SK-N-SH treated with all-trans-retinoic acid at 6 μM for 48 hours (cell line): Measurements from ENCODE around the gene EPS8.

ENCODE experiments used
- ATAC-seq: fragments of 200-7000 bp; cut with Tn5 transposase; 3 replicates; pipeline ENCODE4 v1.9.1; 2020; ENCODE audit warnings: mild to moderate bottlenecking, moderate library complexity
- ARNTL ChIP-seq: fragments of 450-650 bp; formaldehyde crosslinking; IDR thresholded peaks from 2 replicates; pipeline ENCODE4 v1.5.0; 2020; ENCODE audit warnings: low read depth, mild to moderate bottlenecking, moderate library complexity, borderline replicate concordance
- BACH2 ChIP-seq: fragments of 250-450 bp; sonication (Bioruptor Pico); IDR thresholded peaks from 2 replicates; pipeline ENCODE4 v1.9.0; 2021; ENCODE audit warnings: mild to moderate bottlenecking, borderline replicate concordance
- CSDC2 ChIP-seq: fragments of 250-450 bp; sonication (Bioruptor Pico); IDR thresholded peaks from 2 replicates; pipeline ENCODE4 v1.5.0; 2020; ENCODE audit warnings: mild to moderate bottlenecking, moderate library complexity
- CSRNP3 ChIP-seq: fragments of 250-450 bp; sonication (Bioruptor Pico); IDR thresholded peaks from 2 replicates; pipeline ENCODE4 v1.5.1; 2021; ENCODE audit warnings: mild to moderate bottlenecking, moderate library complexity
- GLIS3 ChIP-seq: fragments of 250-450 bp; sonication (Bioruptor Pico); IDR thresholded peaks from 2 replicates; pipeline ENCODE4 v1.5.0; 2020; ENCODE audit warnings: mild to moderate bottlenecking, moderate library complexity
- OSR1 ChIP-seq: fragments of 250-450 bp; sonication (Bioruptor Pico); IDR thresholded peaks from 2 replicates; pipeline ENCODE4 v1.8.0; 2022; ENCODE audit warnings: moderate library complexity, mild to moderate bottlenecking, inconsistent platforms
- PATZ1 ChIP-seq: fragments of 250-450 bp; sonication (Bioruptor Pico); IDR thresholded peaks from 2 replicates; pipeline ENCODE4 v1.8.0; 2020; ENCODE audit warnings: mild to moderate bottlenecking, moderate library complexity, borderline replicate concordance
- POU6F1 ChIP-seq: fragments of 250-450 bp; sonication (Bioruptor Pico); IDR thresholded peaks from 2 replicates; pipeline ENCODE4 v1.8.0; 2021; ENCODE audit warnings: low read depth, mild to moderate bottlenecking, moderate library complexity, borderline replicate concordance
- PPARA ChIP-seq: fragments of 250-450 bp; sonication (Bioruptor Pico); IDR thresholded peaks from 2 replicates; pipeline ENCODE4 v1.5.0; 2020; ENCODE audit warnings: mild to moderate bottlenecking, borderline replicate concordance
- RARB ChIP-seq: fragments of 250-450 bp; sonication (Bioruptor Pico); IDR thresholded peaks from 2 replicates; pipeline ENCODE4 v1.8.0; 2021; ENCODE audit warnings: mild to moderate bottlenecking, moderate library complexity
- SNAI2 ChIP-seq: fragments of 250-450 bp; sonication (Bioruptor Pico); IDR thresholded peaks from 2 replicates; pipeline ENCODE4 v1.5.0; 2020; ENCODE audit warnings: mild to moderate bottlenecking, moderate library complexity
- TCF4 ChIP-seq: fragments of 250-450 bp; sonication (Bioruptor Pico); IDR thresholded peaks from 2 replicates; pipeline ENCODE4 v1.8.0; 2021; ENCODE audit warnings: mild to moderate bottlenecking, moderate library complexity, borderline replicate concordance
- TOX ChIP-seq: fragments of 250-450 bp; sonication (Bioruptor Pico); IDR thresholded peaks from 2 replicates; pipeline ENCODE4 v1.8.0; 2021; ENCODE audit warnings: mild to moderate bottlenecking, moderate library complexity, borderline replicate concordance
- TSHZ2 ChIP-seq: fragments of 250-450 bp; sonication (Bioruptor Pico); IDR thresholded peaks from 2 replicates; pipeline ENCODE4 v1.5.0; 2020; ENCODE audit warnings: mild to moderate bottlenecking, moderate library complexity
- ZC3H10 ChIP-seq: fragments of 250-450 bp; sonication (Bioruptor Pico); IDR thresholded peaks from 2 replicates; pipeline ENCODE4 v1.5.1; 2021; ENCODE audit warnings: mild to moderate bottlenecking, moderate library complexity
- ZFP3 ChIP-seq: fragments of 250-450 bp; sonication (Bioruptor Pico); IDR thresholded peaks from 2 replicates; pipeline ENCODE4 v1.5.0; 2020; ENCODE audit warnings: mild to moderate bottlenecking, moderate library complexity
- ZNF565 ChIP-seq: fragments of 450-650 bp; formaldehyde crosslinking; conservative IDR thresholded peaks from 2 replicates; pipeline ENCODE4 v1.5.0; 2020; ENCODE audit warnings: low read depth, mild to moderate bottlenecking, moderate library complexity
- ZNF70 ChIP-seq: fragments of 450-650 bp; formaldehyde crosslinking; IDR thresholded peaks from 2 replicates; pipeline ENCODE4 v1.5.0; 2020; ENCODE audit warnings: mild to moderate bottlenecking, moderate library complexity
- ZNF8 ChIP-seq: fragments of 450-650 bp; formaldehyde crosslinking; IDR thresholded peaks from 2 replicates; pipeline ENCODE4 v1.5.0; 2020; ENCODE audit warnings: mild to moderate bottlenecking, moderate library complexity
- TF ChIP-seq, protein P1 (sequence below): fragments of 250-450 bp; sonication (Bioruptor Pico); IDR thresholded peaks from 2 replicates; pipeline ENCODE4 v1.5.1; 2020; ENCODE audit warnings: low read depth, mild to moderate bottlenecking, moderate library complexity

EPS8 gene

GRCh38 chr12:15831315-15831978, 42.3 kb upstream of the EPS8 start:
- TF ChIP-seq TOX (CRISPR knock-in tag), result no peak
- no peak for TF ChIP-seq ARNTL (CRISPR knock-in tag)
- TF ChIP-seq CSDC2 (CRISPR knock-in tag), result no peak
- no peak for TF ChIP-seq BACH2
- no peak for TF ChIP-seq OSR1
- TF ChIP-seq ZNF8 (CRISPR knock-in tag), result no peak
- no peak for TF ChIP-seq ZNF70 (CRISPR knock-in tag)
- TF ChIP-seq, protein P1, sequence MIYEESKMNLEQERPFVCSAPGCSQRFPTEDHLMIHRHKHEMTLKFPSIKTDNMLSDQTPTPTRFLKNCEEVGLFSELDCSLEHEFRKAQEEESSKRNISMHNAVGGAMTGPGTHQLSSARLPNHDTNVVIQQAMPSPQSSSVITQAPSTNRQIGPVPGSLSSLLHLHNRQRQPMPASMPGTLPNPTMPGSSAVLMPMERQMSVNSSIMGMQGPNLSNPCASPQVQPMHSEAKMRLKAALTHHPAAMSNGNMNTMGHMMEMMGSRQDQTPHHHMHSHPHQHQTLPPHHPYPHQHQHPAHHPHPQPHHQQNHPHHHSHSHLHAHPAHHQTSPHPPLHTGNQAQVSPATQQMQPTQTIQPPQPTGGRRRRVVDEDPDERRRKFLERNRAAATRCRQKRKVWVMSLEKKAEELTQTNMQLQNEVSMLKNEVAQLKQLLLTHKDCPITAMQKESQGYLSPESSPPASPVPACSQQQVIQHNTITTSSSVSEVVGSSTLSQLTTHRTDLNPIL, result no peak
- no peak for TF ChIP-seq GLIS3 (CRISPR knock-in tag)
- TF ChIP-seq CSRNP3, result no peak
- no peak for TF ChIP-seq ZNF565 (CRISPR knock-in tag)
- no peak for TF ChIP-seq PPARA (CRISPR knock-in tag)
- no peak for TF ChIP-seq PATZ1 (CRISPR knock-in tag)
- no peak for TF ChIP-seq SNAI2 (CRISPR knock-in tag)
- TF ChIP-seq ZFP3, result no peak
- TF ChIP-seq RARB, result no peak
- ATAC-seq, result no peak

- peak; percentile 73 for ATAC-seq
- TF ChIP-seq TCF4 (no peak), TSHZ2 (CRISPR knock-in tag) (no peak), ZC3H10 (no peak)
Measured at GRCh38 chr12:15830538-15830937, 41.4 kb upstream of the EPS8 start.

GRCh38 chr12:15829949-15830348, 40.8 kb upstream of the EPS8 start:
- TF ChIP-seq PATZ1 (CRISPR knock-in tag) (no peak), ARNTL (CRISPR knock-in tag) (no peak), TSHZ2 (CRISPR knock-in tag) (no peak), TOX (CRISPR knock-in tag) (no peak), ZC3H10 (no peak), RARB (no peak), ZNF8 (CRISPR knock-in tag) (no peak), TCF4 (no peak), OSR1 (no peak), POU6F1 (no peak), CSRNP3 (no peak), BACH2 (no peak), ZNF70 (CRISPR knock-in tag) (no peak), ZFP3 (no peak)
- ATAC-seq, result peak; percentile 72
